Left cardiac atrium (tissue), 2 donors: ENCODE data around the gene TMED7. TPM values are rescaled to one million over a fixed set of nuclear protein-coding genes. Genes with fewer than 3 reads are reported as not detected.

ENCODE experiments used
- total RNA-seq, 2 donors: library from RNA; stranded (reverse); fragmentation: NEBNext Ultra II Directional; extraction: Animal tissue kit (Norgen Biotek cat#: 25700); gene quantifications; one replicate each; pipeline ENCODE4 v1.2.1, GENCODE V29; 2021
- donor health status: DM: no; HTN: yes; CAD: no; lungs with severe emphysema.
- donor health status: DM: yes; HTN: yes; CAD: no.

The TMED7 gene
- total RNA-seq, 2 donors from 2014 or later: 72.9 to 93.7 TPM

Other genes with a start within 250 kb of the TMED7 start
- gene FEM1C, start 81.3 kb downstream of the TMED7 start, total RNA-seq: 10 to 100 TPM; 23.2 to 31.0 TPM
- gene TICAM2, start 23.6 kb downstream of the TMED7 start, total RNA-seq: 1 to 10 TPM; 3.5 TPM
- 10 to 100 TPM; 12.9 to 41.4 TPM for gene CDO1, start 190.6 kb upstream of the TMED7 start, total RNA-seq
- gene ATG12, start 215.5 kb upstream of the TMED7 start, total RNA-seq: 10 to 100 TPM; 26.4 to 31.8 TPM
- 10 to 100 TPM; 64.3 to 76.8 TPM for gene AP3S1, start 215.9 kb upstream of the TMED7 start, total RNA-seq